Measurements from ENCODE around the gene SHB.

SHB gene

DNA sequence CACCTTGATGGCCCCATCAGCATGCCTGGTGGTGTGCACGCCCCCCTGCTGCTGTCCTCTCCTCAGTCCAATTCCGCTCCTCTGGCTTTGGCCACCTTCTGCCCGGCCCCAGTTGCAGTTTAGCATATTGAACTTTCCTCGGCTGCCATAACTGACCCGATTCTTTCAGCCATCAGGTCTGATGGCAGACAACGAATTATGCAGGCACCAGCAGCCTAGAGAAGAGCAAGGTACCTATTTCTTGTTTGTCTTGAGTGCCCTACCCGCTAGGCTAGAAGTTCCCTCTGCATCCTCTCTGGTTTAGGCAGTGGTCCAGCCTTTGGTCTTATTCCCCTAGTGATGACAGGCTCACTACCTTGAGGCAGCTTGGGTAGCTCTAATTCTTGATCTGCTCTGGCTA, 122.1 kb downstream of the SHB start:
- DNase-seq = no peak

DNA sequence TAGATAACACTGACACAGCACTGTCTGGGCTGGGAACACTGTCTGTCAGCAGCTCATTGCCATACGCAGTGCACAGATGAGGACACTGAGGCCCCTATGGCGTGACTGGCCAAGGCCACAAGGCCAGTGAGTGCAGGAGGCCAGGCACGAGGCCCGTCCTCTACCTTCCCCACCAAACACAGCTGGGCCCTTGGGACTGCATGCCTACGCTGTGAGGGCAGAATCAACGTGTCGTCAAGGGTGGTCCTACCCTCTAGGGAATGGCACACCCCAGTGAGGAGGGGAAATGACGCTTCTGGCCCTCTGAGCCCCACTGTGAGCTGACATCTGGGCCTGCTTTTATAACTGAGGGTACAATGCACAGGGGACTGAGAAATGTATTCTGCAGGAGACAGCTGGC, 123.0 kb downstream of the SHB start:
- no peak for DNase-seq

DNA sequence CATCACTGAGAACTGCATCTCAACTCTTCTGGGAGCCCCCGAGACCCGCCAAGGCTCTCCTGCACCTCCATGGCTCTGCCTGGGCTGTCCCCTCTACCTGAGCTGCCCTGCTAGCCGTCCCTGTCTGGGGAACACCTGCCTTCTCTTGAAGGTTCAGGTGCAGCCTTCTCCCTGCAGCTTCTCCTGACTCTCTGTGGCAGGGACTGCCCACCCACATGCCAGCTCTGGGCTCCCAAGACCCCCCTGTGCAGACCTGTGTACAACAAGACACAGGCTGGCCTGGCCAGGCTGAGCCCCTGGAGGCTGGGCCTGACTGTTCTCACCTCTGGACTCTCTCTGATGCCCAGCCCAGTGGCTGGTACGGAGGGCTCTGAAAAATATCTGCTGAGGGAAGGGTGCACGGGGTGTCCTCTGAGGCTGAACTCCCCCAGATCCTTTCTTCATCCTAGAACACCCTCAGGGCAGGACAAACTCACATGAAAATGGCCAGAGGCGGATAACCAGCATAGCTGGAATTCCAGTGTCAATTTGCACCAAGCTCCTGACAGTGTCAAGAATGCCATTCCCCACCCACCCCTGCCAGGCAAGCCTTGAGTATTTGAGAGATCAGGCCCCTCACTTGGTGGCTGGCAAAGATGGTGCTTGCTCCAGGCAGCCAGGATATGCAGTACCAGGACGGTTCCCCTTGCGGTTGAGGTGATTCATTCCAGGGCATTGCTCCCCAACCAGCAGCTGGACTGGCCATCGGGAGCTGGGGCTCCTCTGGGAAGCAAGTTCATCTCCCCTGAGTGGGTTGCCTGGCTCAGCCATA, 124.2 kb downstream of the SHB start:
- DNase-seq = no peak

DNA sequence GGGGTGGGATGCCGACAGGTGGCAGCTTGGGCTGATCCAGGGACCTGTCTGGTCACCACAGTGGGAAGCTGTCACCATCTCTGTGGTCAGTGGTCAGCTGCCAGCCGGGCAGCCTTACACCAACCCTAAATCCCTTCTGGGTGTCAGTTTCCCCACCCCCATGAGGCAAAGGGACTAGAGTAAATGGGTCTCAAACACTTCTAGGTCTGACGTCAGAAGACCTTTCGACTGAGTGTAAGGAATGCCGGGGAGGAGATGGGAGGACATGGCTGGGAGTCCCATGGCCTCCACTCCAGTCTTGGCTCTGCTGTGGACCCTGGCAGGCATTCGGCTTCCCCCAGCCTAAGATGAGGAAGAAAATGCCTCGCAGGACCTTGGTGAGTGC, 124.8 kb downstream of the SHB start:
- no peak for DNase-seq

DNA sequence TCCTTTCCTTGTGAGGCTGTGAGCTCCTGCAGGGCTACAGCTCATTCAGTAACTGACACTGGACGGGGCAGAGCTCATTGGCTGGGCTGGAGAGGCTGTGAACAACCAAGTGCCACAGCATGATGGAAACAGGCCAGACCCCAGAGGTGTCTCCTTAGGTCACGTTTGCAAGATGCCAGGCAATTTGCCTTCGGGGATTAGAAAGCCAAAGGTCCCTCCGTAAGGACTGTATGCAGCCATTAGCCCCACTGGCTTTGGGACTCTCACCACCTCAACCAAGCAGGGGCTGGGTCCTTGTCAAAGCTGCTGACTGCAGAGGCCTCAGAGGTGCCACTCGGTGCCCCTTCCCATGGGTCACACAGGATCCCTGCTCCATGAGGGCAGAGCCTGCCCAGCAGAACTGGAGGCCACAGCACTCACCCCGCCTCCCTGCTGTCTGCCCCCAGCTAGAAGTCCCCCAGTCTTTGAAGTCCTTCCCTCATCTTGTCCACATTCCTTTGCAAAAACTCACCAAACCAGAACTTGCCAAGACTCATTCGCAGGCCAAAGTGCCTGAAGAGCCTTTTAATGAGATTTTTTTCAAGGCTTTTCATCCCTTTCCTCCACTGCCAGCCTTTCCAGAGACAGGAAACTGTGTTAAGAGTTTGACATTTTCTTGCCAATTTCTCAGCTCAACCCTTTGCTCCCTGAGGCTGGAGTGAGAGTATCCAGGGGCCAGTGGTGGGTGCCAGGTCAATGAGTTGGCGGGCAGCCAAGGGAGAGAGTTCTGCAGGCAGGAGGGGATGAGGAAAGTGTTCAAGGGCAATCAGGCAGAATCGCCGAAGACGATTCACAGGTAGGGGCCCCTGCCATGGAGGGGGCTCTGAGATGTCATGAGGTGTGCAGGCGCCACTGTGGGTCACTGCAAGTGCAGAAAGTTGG, 125.4 kb downstream of the SHB start:
- DNase-seq = no peak

DNA sequence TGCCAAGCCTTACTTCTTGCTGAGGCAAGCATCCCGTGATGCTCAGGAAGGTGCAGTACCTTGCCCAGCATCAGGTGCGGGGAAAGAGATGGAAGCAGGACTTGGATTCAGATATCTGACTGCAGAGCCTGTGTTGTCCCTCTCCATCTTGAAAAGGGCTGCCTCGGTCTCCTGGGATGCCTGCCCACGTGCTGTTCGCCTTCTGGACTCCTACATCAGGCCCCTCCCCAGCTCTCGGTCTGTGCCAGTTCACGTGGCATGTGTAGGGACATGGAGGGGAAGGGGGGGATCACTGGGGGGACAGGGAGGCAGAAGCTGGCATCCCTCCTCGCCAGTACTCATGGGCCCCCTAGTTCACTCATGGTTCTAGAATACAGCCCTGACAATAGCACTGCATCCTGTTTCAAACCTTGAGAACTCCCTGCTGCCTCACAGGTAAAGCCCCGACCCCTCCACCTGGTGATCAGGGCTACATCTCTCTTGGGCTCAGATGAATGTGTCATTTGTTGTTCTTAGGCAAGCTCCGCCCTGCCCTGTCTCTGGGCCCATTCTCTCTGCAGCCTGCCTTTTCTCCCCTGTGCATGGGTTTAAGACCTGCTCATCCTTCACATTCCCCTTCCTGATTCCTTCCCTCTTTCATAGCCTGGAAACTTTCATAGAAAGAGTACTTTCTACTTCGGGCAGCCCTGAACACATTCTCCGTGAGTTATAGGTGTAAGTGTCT, 126.2 kb downstream of the SHB start:
- no peak for DNase-seq

DNA sequence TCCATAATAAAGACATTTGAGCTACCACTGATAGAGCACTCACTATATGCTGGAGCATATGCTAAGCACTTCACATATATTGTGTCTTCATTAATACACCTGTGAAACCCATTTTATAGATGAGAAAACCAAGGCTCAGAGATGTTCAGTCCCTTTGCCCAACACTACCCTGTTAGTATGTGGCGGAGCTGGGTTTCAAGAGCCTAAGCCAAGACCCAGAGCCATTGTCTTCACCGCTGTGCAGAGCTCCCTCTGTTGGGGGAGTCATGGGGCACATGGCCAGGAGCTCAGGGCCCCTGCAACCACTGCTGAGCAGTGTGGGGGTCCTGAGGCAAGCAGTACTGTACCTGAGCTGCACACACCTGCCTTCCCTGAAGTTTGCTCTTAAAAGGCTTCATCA, 127.8 kb downstream of the SHB start:
- DNase-seq = no peak

DNA sequence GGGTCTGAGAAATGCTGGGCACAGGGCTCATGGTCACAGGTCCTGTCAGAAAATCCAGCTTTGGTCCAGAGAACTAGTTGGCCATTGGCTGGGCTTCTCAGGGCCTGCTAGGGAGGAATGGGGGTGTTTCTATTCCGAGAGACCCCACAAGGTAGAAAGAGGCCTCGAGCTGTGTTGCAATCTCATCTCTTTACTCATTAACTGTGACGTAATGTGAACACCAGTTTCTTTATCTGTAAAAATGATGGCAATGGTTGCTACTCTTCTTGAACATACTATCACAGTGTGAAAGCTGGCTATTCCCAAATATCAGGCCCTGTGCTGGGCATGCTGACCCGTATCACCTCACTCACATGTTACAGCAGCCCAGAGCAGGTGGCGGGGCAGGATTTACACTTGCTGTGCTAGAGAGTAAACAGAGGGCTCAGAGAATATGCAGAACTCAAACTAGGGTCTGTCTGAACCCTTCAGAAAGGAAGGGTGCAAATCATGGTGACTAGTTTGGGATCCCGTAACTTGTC, 129.4 kb downstream of the SHB start:
- no peak for DNase-seq

DNA sequence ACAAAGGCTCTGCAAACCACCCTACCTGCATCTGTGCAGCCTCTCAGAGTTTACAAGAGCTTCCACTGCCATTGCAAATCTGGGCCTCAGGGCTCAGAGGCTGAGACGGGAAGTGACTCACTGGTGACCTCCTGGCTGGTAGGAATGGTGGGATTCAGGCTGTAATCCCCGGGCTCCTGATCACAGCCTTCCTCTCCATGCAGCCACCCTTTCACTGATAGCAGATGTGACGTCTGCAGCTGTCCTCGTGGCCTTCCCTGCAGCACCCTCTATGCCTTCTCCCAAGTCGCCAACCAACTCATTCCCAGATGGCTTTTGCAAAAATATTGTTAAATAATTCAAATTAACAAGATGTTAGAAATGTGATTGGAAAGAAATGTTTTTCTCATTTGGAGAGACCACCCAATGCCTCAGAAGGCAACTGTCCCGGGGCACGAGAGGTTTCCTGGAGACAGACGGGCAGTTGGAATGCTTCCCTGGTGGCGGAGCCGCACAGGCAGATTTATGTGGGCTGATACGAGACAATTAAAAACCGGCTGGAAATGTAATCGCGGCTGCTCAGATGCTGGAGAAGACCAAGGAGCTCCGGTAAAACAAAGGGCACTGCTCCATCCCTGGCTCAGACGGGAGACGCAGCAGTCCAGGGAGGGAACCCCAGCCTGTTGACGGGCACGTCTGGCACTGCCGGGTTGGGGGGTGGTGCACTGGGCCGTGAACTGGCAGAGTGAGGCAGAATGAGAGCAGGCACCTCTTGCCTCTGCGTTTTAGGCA, 130.7 kb downstream of the SHB start:
- DNase-seq = no peak

DNA sequence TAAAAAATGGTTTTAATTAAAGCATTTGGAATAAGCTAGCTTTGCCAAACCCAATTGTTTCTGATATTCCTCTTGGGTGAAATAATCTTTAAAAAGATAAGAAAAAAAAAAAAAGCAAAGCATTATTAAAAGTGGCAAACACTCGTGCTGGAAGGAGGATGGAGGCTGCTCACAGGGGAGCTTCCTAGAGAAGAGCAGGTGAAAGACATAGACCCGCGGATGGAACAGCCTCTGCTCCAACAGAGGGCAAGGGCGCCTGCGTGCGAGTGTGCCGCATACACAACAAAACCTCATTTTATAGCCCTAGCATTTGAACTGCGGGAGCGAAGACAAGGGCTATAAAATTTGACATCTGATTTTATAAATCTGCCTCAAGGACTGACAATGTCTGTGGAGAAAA, 131.7 kb downstream of the SHB start:
- no peak for DNase-seq

DNA sequence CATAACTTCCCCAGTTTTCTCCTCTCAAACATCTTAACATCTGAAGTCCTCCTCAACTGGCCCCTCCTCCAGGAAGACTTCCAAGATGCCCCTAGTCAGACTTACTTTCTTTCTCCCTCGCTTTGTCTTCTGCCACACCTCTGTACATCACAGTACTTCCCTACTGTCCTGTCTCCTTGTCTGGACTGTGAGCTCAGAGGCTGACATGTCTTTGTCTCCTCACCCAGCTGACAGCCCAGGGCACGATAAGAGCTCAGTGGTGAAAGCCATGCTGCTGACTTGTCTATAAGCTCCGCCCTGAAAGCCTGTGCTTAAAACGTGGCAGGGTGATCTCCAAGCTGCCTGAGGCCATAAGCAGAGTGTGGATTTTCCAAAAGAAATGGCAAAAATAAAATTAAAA, 132.1 kb downstream of the SHB start:
- no peak for DNase-seq

DNA sequence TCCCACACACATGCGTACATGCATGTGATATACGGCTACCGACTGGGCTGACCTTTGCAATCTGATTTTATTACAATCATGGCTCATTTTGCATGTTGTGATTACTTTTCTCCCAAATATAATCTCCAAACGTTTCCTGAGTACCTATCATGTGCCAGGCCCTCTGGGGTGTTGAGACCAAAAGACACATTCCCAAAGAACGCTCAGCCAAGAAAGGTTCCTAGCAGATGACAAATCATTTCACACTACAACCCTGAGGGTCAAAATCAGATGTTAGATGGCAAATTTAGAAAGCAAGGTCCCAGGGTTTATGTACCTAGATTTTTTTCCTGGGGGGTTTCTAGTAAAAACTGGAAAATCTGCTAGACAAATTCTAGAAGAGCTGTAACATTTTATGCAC, 132.7 kb downstream of the SHB start:
- DNase-seq = no peak

DNA sequence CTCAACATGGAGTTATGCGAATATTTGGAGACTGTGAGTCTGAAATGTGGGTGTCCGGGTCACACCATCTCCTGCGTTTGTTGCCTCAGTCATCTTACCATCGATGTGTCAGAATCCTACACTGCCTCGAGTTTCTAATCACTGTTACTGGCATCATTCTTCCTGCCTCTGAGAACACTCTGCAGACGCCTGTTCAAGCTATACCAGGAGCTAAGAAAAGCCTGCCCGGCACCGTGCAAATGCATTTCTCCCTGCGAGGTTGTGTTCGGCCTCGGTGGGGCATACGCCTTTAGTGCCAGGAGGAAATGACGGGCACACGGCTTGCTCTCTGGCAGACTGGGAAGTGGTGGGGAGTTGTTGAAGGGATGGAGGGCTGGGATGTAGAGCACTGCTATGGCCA, 133.9 kb downstream of the SHB start:
- no peak for DNase-seq

DNA sequence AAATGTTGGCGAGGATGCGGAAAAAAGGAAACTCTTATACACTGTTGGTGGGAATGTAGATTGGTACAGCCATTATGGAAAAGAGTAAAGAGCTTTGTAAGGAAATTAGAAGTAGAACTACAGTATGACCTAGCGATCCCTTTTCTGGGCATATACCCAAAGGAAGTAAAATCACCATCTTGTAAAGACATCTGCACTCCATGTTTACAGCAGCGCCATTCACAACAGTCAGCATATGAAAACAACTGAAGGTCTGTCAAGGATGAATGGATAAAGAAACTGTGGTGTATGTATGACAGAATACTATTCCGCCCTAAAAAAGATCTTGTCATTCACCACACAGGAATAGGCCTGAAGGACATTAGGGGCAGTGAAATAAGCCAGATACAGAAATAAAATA, 137.4 kb downstream of the SHB start:
- no peak for DNase-seq

DNA sequence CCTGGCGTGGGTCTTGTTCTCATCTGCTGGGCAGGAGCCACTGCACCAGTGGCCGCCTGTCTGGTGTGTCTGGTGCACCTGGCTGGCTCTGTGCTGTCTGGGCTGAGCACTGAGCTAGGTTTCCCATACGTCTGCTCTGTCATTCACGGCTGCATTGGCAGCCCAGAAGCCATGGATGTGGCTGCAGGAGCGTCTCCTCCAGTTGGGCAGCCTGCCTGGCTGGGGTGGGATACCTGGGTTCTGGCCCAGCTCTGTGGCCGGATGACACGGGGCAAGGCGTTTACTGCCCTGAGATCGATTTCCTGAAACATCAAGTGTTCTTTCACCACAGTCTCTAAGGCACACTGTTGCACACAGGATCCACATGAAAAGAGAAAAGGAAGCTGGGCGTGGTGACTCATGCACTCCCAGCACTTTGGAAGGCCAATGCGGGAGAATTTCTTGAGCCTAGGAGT, 139.6 kb downstream of the SHB start:
- no peak for DNase-seq

DNA sequence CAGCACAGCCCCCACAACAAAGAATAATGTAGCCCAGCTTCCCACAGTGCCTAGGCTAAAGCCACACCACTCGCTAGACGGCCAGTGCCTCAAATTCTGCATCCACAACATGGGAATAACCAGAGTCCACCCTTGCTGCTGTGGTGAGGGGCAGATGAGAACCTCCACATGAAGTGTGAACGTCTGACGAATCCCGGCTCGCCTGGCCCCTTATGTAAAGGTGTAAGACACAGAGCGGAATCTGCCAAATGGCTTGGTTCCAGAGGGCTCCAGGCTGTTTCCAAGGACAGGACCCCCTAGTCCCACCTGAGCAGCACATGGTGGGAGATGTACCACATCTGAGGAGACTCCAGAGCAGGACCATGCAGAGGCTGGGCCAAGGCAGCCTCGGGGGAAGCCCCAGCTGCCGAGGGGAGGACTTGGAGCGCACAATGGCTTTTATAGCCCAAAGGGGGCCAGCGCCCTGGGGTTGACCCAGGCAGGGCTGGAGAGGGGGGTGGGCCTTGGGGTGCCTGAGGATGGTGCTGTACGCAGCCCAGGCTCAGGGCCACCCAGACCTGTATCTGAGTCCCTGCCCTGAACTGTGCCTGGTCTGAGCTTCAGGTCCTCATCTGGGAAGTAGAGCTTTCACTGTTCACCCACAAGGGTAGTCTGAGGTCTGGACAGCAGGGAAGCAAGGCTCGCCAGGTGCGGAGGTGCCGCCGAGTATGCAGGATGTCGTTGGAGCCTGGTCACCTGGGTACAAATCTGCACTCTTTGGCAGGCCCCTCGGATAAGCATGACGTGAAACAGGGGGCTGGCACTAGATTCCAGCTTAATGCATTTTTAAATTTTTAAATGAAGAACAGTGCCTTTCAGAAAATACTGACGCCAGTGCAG, 140.2 kb downstream of the SHB start:
- no peak for DNase-seq

DNA sequence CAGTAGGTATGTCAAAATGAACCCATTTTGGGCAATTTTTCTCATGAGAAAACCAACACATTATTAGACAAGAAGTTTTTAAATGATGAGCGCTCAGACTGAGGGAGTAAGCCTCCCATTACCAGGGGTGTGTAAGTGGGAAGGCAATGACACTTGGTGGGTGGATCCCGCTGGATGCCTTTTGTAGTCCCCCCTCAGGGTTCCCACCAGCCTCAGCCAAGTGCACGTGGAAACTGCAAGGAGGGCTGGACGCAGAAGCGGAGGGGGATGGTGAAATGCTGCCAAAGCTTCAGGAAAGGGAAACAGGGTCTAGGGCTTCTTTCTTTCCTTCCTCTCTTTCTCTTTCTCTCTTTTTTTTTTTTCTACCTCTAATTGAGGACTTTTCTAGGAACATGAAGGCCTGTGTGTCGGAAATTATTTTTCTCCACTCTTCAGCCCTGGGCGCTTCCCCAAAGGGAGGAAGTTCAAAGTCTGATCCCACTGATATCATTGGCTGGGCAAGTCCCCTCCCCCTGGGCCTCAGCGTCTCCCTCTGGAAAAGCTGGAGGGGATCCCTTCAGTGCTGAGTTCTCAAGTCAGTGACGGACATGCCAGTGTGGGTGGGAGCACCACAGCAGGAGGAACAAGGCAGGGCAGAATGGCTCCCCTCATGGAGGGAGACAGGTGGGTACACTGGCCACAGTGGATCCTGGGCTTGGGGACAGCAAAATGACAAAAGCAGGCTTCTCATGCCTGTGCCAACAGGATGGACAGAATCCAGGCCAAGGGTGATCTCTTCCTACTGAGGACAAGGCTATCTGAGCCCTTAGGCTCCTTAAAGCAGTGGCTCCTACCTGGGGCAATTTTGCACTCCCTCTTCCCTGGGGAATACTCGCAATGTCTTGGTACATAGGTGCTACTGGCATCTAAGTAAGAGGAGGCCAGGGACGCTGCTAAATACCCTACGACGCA, 141.2 kb downstream of the SHB start:
- no peak for DNase-seq

DNA sequence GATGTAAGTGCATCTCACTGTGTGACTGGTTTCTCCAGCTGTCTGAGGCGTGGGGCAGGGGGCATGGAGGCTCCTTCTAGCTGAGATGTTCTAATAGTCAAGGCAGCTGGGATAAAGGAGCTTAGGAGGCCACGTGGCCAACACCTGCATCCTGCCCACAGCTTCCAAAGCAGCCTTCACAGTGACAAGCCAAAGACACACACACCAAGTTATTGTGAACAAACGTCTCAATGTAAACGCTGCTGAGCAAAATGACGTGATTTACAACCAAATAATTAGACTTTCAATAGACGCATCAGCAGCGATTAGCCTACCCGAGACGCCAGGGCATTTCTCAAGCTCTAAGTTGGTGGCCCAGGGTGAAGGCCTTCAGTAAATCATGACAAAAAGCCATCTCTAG, 141.9 kb downstream of the SHB start:
- DNase-seq = no peak

DNA sequence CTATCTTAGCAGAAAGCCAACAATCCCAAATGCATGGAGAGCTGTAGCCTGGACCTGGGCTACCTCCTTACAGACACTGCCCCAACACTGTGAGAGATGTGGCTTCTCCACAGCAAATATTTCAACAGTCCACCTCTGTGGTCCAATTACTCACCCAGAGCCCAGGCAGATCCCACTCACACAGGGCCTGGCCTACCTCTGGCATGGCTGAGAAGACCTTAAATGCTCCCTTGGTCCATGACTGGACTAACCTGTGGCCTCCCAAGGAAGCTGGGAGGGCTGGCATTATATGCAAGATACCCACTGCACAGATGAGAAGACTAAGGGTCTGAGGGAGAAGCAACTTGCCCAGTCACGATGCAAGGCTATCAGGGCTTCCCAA, 142.3 kb downstream of the SHB start:
- no peak for DNase-seq
